Measurements from ENCODE around the gene NXPE3. TPM values are rescaled to one million over a fixed set of nuclear protein-coding genes. Genes with fewer than 3 reads are reported as not detected.
"Not testable (repeated sequence)": the region's sequence is repeated elsewhere in the genome, so short reads cannot be mapped to it uniquely, and the experiment has no call there.

Gene NXPE3
- total RNA-seq = 37.9 TPM
- polyA plus RNA-seq = 10 to 100 TPM; 38.3 to 43.2 (median 42.4) TPM

- peaks cover 22% of the 10 kb centered on the region for H3K36me3 ChIP-seq (ENCODE audit: control insufficient read depth, insufficient read depth, low read length)
- Mint-ChIP-seq H3K27me3 (no peaks in the 10 kb centered on the region), H3K27ac (peak within 1 kb of the TSS; percentile 98 to 99 (median 99)), H3K4me3 (peak within 1 kb of the TSS; percentile 86 to 97 (median 94)), H3K4me1 (peaks cover 20 to 59% (median 40%) of the 10 kb centered on the region in 4 donors), H3K36me3 (peaks cover 11% of the 10 kb centered on the region), H3K9me3 (no peaks in the 10 kb centered on the region)
- peak; percentile 92 to 95 (median 95) for DNase-seq
- H3K4me1 ChIP-seq (ENCODE audit: control insufficient read depth, insufficient read depth, low read length, poor library complexity, severe bottlenecking) = peaks cover 37% of the 10 kb centered on the region
- H3K27ac ChIP-seq (ENCODE audit: insufficient read depth, low read length, poor library complexity, severe bottlenecking) = peak within 1 kb of the TSS; percentile 90
- no peaks in the 10 kb centered on the region for H3K27me3 ChIP-seq (ENCODE audit: control insufficient read depth, insufficient read depth, low read length)
- peak within 1 kb of the TSS; percentile 85 for H3K4me3 ChIP-seq (ENCODE audit: low read depth, low read length)
- H3K9me3 ChIP-seq (ENCODE audit: control insufficient read depth in 2 of 2, low read length in 2 of 2) = no peaks in the 10 kb centered on the region
- ATAC-seq (ENCODE audit: low read depth in 2 of 2) = peak; percentile 95
Measured at GRCh38 chr3:101779047-101779821, at the start of gene NXPE3. Gene NXPE3 (plus strand): TSS chr3:101779211. CDS start chr3:101785597, 6,386 bp downstream.

GRCh38 chr3:101729586-101729985, 49.4 kb upstream of the NXPE3 start:
- Mint-ChIP-seq H3K9me3 (no peaks in the 10 kb centered on the region), H3K27me3 (no peaks in the 10 kb centered on the region), H3K27ac (no peak overlapping the region), H3K4me3 (peak overlapping the region in 1 of 4 donors; percentile 73), H3K36me3 (peaks cover 42% of the 10 kb centered on the region), H3K4me1 (peaks cover 12 to 32% (median 20%) of the 10 kb centered on the region in 4 donors)
- no peak for ATAC-seq (ENCODE audit: low read depth in 2 of 2)
- Histone ChIP-seq H3K4me1 (ENCODE audit: control insufficient read depth, insufficient read depth, low read length, poor library complexity, severe bottlenecking) (peaks cover 16% of the 10 kb centered on the region), H3K27ac (ENCODE audit: insufficient read depth, low read length, poor library complexity, severe bottlenecking) (no peak overlapping the region), H3K9me3 (ENCODE audit: control insufficient read depth in 2 of 2, low read length in 2 of 2) (no peaks in the 10 kb centered on the region), H3K27me3 (ENCODE audit: control insufficient read depth, insufficient read depth, low read length) (no peaks in the 10 kb centered on the region), H3K4me3 (ENCODE audit: low read depth, low read length) (no peak overlapping the region), H3K36me3 (ENCODE audit: control insufficient read depth, insufficient read depth, low read length) (peaks cover 58% of the 10 kb centered on the region)
- DNase-seq = no peak

DNA sequence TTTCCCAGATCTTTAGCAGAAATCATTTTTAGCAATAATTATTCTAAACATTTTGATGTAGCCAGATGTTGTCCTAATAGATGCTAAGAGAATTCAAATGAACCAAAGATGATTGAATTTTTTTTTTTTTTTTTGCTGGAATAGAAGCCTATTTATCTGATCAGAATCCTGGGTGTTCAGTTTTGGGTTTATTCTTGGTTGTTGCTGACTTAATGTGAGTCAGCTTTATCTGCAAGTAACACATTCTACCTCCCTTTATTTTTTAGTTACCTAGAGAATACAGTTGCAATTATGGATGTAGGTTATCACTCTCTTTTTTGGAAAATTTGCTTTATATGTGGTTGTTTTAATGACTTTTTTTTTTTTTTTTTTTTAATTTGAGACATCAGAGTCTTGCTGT, 48.2 kb upstream of the NXPE3 start:
- Histone ChIP-seq H3K4me3 (ENCODE audit: low read depth, low read length) (no peak overlapping the region), H3K36me3 (ENCODE audit: control insufficient read depth, insufficient read depth, low read length) (peaks cover 70% of the 10 kb centered on the region), H3K27me3 (ENCODE audit: control insufficient read depth, insufficient read depth, low read length) (no peaks in the 10 kb centered on the region), H3K4me1 (ENCODE audit: control insufficient read depth, insufficient read depth, low read length, poor library complexity, severe bottlenecking) (peaks cover 11% of the 10 kb centered on the region), H3K9me3 (ENCODE audit: control insufficient read depth in 2 of 2, low read length in 2 of 2) (no peaks in the 10 kb centered on the region), H3K27ac (ENCODE audit: insufficient read depth, low read length, poor library complexity, severe bottlenecking) (no peak overlapping the region)
- no peaks in the 10 kb centered on the region for H3K9me3 Mint-ChIP-seq
- ATAC-seq (ENCODE audit: low read depth in 2 of 2) (no peak), DNase-seq (no peak)
- peaks cover 51% of the 10 kb centered on the region for H3K36me3 Mint-ChIP-seq
- no peaks in the 10 kb centered on the region for H3K27me3 Mint-ChIP-seq
- H3K4me1 Mint-ChIP-seq = peaks cover 12 to 24% (median 18%) of the 10 kb centered on the region in 4 donors
- H3K4me3 Mint-ChIP-seq = peak overlapping the region in 1 of 4 donors; percentile 47
- H3K27ac Mint-ChIP-seq = no peak overlapping the region

- Histone ChIP-seq H3K4me1 (ENCODE audit: control insufficient read depth, insufficient read depth, low read length, poor library complexity, severe bottlenecking) (peaks cover 2% of the 10 kb centered on the region), H3K27me3 (ENCODE audit: control insufficient read depth, insufficient read depth, low read length) (no peaks in the 10 kb centered on the region), H3K36me3 (ENCODE audit: control insufficient read depth, insufficient read depth, low read length) (peaks cover 78% of the 10 kb centered on the region), H3K4me3 (ENCODE audit: low read depth, low read length) (no peak overlapping the region), H3K27ac (ENCODE audit: insufficient read depth, low read length, poor library complexity, severe bottlenecking) (no peak overlapping the region), H3K9me3 (ENCODE audit: control insufficient read depth in 2 of 2, low read length in 2 of 2) (no peaks in the 10 kb centered on the region)
- H3K27me3 Mint-ChIP-seq = no peaks in the 10 kb centered on the region
- ATAC-seq (ENCODE audit: low read depth in 2 of 2) = no peak
- no peak overlapping the region for H3K4me3 Mint-ChIP-seq
- peaks cover 62% of the 10 kb centered on the region for H3K36me3 Mint-ChIP-seq
- no peak overlapping the region for H3K27ac Mint-ChIP-seq
- DNase-seq = no peak
- H3K9me3 Mint-ChIP-seq = no peaks in the 10 kb centered on the region
- H3K4me1 Mint-ChIP-seq = peaks cover 5 to 16% (median 11%) of the 10 kb centered on the region in 4 donors
Measured at GRCh38 chr3:101732240-101732641, 46.8 kb upstream of the NXPE3 start.

DNA sequence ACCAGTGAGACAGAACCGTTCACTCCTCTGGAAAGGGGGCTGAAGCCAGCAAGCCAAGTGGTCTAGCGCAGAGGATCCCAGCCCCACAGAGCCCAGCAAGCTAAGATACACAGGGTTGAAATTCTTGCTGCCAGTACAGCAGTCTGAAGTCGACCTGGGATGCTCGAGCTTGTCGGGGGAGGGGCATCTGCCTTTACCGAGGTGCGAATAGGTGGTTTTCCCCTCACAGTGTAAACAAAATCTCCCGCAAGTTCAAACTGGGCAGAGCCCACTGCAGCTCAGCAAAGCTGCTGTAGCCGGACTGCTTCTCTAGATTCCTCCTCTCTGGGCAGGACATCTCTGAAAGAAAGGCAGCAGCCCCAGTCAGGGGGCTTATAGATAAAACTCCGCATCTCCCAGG, 43.2 kb upstream of the NXPE3 start:
- ATAC-seq (ENCODE audit: low read depth in 2 of 2) (no peak), DNase-seq (no peak)
- Mint-ChIP-seq H3K27me3 (no peaks in the 10 kb centered on the region), H3K36me3 (peaks cover 55% of the 10 kb centered on the region), H3K27ac (no peak overlapping the region), H3K4me3 (no peak overlapping the region), H3K4me1 (peaks cover 0 to 15% (median 3%) of the 10 kb centered on the region in 4 donors), H3K9me3 (peaks cover 0 to 3% (median 0%) of the 10 kb centered on the region in 7 donors)
- H3K4me1 ChIP-seq (ENCODE audit: control insufficient read depth, insufficient read depth, low read length, poor library complexity, severe bottlenecking) = no peaks in the 10 kb centered on the region
- no peaks in the 10 kb centered on the region for H3K9me3 ChIP-seq (ENCODE audit: control insufficient read depth in 2 of 2, low read length in 2 of 2)
- H3K36me3 ChIP-seq (ENCODE audit: control insufficient read depth, insufficient read depth, low read length) = peaks cover 52% of the 10 kb centered on the region
- H3K27ac ChIP-seq (ENCODE audit: insufficient read depth, low read length, poor library complexity, severe bottlenecking) = no peak overlapping the region
- H3K4me3 ChIP-seq (ENCODE audit: low read depth, low read length) = no peak overlapping the region
- no peaks in the 10 kb centered on the region for H3K27me3 ChIP-seq (ENCODE audit: control insufficient read depth, insufficient read depth, low read length)

GRCh38 chr3:101741914-101742313, 37.1 kb upstream of the NXPE3 start:
- not testable (repeated sequence) for H3K27me3 Mint-ChIP-seq; H3K4me3 ChIP-seq (ENCODE audit: low read depth, low read length); H3K4me1 ChIP-seq (ENCODE audit: control insufficient read depth, insufficient read depth, low read length, poor library complexity, severe bottlenecking); H3K27me3 ChIP-seq (ENCODE audit: control insufficient read depth, insufficient read depth, low read length); H3K9me3 ChIP-seq (ENCODE audit: control insufficient read depth in 2 of 2, low read length in 2 of 2); ATAC-seq (ENCODE audit: low read depth in 2 of 2); H3K36me3 ChIP-seq (ENCODE audit: control insufficient read depth, insufficient read depth, low read length); DNase-seq; H3K4me3 Mint-ChIP-seq; H3K9me3 Mint-ChIP-seq; H3K27ac ChIP-seq (ENCODE audit: insufficient read depth, low read length, poor library complexity, severe bottlenecking)
- Mint-ChIP-seq H3K27ac (peak overlapping the region in 2 of 3 donors; percentile 20 to 62), H3K36me3 (peaks cover 24% of the 10 kb centered on the region), H3K4me1 (peaks cover 6 to 17% (median 9%) of the 10 kb centered on the region in 4 donors)

DNA sequence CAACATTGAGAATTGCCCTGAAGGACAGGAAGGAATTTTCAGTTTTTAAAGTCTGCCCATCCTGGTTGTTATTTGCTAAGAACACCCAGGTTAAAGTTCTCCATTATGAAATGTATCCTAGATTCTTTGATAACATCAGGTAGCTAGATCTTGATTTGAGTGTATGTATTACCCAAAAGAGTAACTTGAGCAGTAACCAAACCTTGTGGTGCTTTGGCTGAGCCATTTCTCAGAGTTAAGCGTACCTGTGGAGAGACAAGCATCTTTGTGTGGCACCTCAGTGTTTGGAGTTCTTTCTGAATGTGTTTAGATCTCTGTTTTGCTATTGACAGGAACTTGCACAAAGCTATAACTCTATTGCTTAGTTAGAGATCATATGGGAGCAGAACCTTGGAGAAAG, 34.2 kb upstream of the NXPE3 start:
- Histone ChIP-seq H3K4me1 (ENCODE audit: control insufficient read depth, insufficient read depth, low read length, poor library complexity, severe bottlenecking) (no peaks in the 10 kb centered on the region), H3K27ac (ENCODE audit: insufficient read depth, low read length, poor library complexity, severe bottlenecking) (peak overlapping the region; percentile 29), H3K27me3 (ENCODE audit: control insufficient read depth, insufficient read depth, low read length) (no peaks in the 10 kb centered on the region), H3K4me3 (ENCODE audit: low read depth, low read length) (no peak overlapping the region), H3K36me3 (ENCODE audit: control insufficient read depth, insufficient read depth, low read length) (no peaks in the 10 kb centered on the region), H3K9me3 (ENCODE audit: control insufficient read depth in 2 of 2, low read length in 2 of 2) (no peaks in the 10 kb centered on the region)
- Mint-ChIP-seq H3K9me3 (peaks cover 0 to 6% (median 1%) of the 10 kb centered on the region in 7 donors), H3K4me1 (peaks cover 5 to 17% (median 8%) of the 10 kb centered on the region in 4 donors), H3K27ac (peak overlapping the region in 2 of 3 donors; percentile 26 to 72), H3K4me3 (peak overlapping the region in 1 of 4 donors; percentile 77), H3K36me3 (peaks cover 12% of the 10 kb centered on the region), H3K27me3 (no peaks in the 10 kb centered on the region)
- DNase-seq (no peak), ATAC-seq (ENCODE audit: low read depth in 2 of 2) (no peak)

- ATAC-seq (ENCODE audit: low read depth in 2 of 2) = not testable (repeated sequence)
Measured at GRCh38 chr3:101745934-101746333, 33.1 kb upstream of the NXPE3 start.

More at GRCh38 chr3:101745934-101746333, 33.1 kb upstream of the NXPE3 start:
- H3K9me3 ChIP-seq (ENCODE audit: control insufficient read depth in 2 of 2, low read length in 2 of 2); DNase-seq; H3K4me3 Mint-ChIP-seq; H3K9me3 Mint-ChIP-seq; H3K27me3 ChIP-seq (ENCODE audit: control insufficient read depth, insufficient read depth, low read length); H3K27me3 Mint-ChIP-seq; H3K4me3 ChIP-seq (ENCODE audit: low read depth, low read length); H3K27ac ChIP-seq (ENCODE audit: insufficient read depth, low read length, poor library complexity, severe bottlenecking); H3K36me3 ChIP-seq (ENCODE audit: control insufficient read depth, insufficient read depth, low read length); H3K27ac Mint-ChIP-seq; H3K4me1 ChIP-seq (ENCODE audit: control insufficient read depth, insufficient read depth, low read length, poor library complexity, severe bottlenecking): not testable (repeated sequence)
- Mint-ChIP-seq H3K4me1 (peaks cover 5 to 17% (median 8%) of the 10 kb centered on the region in 4 donors), H3K36me3 (peaks cover 16% of the 10 kb centered on the region)
